Gastrocnemius medialis (tissue), 4 donors: ENCODE data around the gene ASB12. TPM values are rescaled to one million over a fixed set of nuclear protein-coding genes. Genes with fewer than 3 reads are reported as not detected.

Source experiments
- ATAC-seq, 2 donors: fragments of 150-250 bp; one replicate each; pipeline ENCODE4 v1.9.1; 2016
- DNase-seq, 2 donors: peaks; one replicate each; pipeline ENCODE4 v3.0.0-alpha.2; 2019
- H3K27ac ChIP-seq, 4 donors: fragments of 200-600 bp; sonication (generic); 1 replicate in 1 of 4; 2 replicates in 3 of 4; pipeline ENCODE4 v1.5.1; 2016 to 2018; ENCODE audit warnings: mild to moderate bottlenecking in 2 of 4, moderate library complexity in 1 of 4
- H3K27me3 ChIP-seq, 3 donors: fragments of 200-600 bp; sonication (generic) in 2 of 3; 1 replicate in 1 of 3; 2 replicates in 2 of 3; pipeline versions ENCODE4 v1.5.1 to v1.6.0; 2016 to 2019; ENCODE audit warnings: mild to moderate bottlenecking in 1 of 3, moderate library complexity in 1 of 3
- H3K36me3 ChIP-seq, 2 donors: fragments of 200-600 bp; sonication (generic) in 1 of 2; one replicate each; pipeline ENCODE4 v1.5.1; 2017 to 2018
- H3K4me1 ChIP-seq, 2 donors: fragments of 200-600 bp; sonication (generic) in 1 of 2; one replicate each; pipeline ENCODE4 v1.5.1; 2016 to 2017; ENCODE audit warnings: mild to moderate bottlenecking in 2 of 2
- H3K4me3 ChIP-seq, 4 donors: fragments of 200-600 bp; sonication (generic) in 3 of 4; 1 replicate in 1 of 4; 2 replicates in 3 of 4; pipeline ENCODE4 v1.5.1; 2016 to 2019; ENCODE audit warnings: mild to moderate bottlenecking in 2 of 4
- H3K9me3 ChIP-seq, 3 donors: fragments of 200-600 bp; sonication (generic) in 2 of 3; 1 replicate in 1 of 3; 2 replicates in 2 of 3; pipeline ENCODE4 v1.5.1; 2016 to 2019
- POLR2A ChIP-seq, 2 donors: fragments of 450-650 bp; IDR thresholded peaks; one replicate each; pipeline ENCODE4 v1.6.1; 2017; ENCODE audit warnings: antibody characterized with exemption in 2 of 2, mild to moderate bottlenecking in 2 of 2, moderate library complexity in 2 of 2
- in situ Hi-C, 4 donors: fragments of 200-750 bp; cut with MboI; loops; one replicate each; pipeline versions ENCODE4 v1.15.0 to v1.8.0; 2017; ENCODE audit warnings: low sequenced_read_pairs in 4 of 4
- intact Hi-C: fragments of 100-400 bp; cut with DNase I; formaldehyde crosslinking; loops from one replicate; pipeline ENCODE4 v1.15.1; 2023; ENCODE audit warnings: low total_unique reads
- total RNA-seq, 4 donors: library from RNA; depleted of rRNA; stranded (reverse); fragments of >200 nt; gene quantifications; one replicate each; pipeline versions ENCODE4 v1.1.0 to v1.2.3, GENCODE V29; 2016
- TF ChIP-seq, protein P1 (sequence below), 5 experiments: fragments of 450-650 bp in 3 of 5; fragments of 200-600 bp in 2 of 5; sonication (generic) in 2 of 5; IDR thresholded peaks in 4 of 5; conservative IDR thresholded peaks in 1 of 5; 1 replicate in 4 of 5; 2 replicates in 1 of 5; pipeline ENCODE4 v1.5.1; 2016 to 2019; ENCODE audit warnings: antibody characterized with exemption in 5 of 5, mild to moderate bottlenecking in 3 of 5, moderate library complexity in 3 of 5

The ASB12 gene
- total RNA-seq, 4 donors from 2014 or later: 11.4 to 35.9 (median 27.1) TPM

DNA sequence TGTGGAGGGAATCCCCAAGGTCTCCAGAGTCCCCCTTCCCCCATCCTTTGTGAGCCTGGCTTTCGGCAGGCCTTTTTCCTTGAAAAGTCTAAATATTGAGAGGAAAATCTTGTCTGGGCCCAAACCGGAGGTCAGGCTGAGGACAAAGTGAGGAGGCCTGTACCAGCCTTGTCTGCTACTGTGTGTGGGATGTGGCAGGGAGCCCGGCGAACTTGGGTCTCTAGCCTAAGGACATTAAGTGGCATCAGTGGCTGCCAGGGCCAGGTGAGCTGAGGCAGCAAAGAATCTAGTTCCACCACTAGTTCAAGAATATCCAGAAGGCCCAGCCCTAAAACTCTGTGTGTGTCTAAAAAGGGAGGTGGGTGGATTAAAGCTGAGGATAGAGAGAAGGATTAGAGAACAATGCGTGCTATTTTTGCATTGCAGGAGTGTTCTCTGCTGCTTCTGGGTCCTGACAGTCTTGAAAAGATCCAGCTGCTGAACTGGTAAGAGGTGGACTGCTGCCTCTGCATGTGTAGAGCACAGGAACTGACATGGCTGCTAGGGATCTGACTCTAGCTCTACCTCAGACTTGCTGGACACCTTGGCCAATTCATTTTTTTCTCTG is 23.7 kb downstream of the ASB12 start:
- no peak for TF ChIP-seq POLR2A (IDR thresholded peaks at IDR 0.05)
- TF ChIP-seq, protein P1, sequence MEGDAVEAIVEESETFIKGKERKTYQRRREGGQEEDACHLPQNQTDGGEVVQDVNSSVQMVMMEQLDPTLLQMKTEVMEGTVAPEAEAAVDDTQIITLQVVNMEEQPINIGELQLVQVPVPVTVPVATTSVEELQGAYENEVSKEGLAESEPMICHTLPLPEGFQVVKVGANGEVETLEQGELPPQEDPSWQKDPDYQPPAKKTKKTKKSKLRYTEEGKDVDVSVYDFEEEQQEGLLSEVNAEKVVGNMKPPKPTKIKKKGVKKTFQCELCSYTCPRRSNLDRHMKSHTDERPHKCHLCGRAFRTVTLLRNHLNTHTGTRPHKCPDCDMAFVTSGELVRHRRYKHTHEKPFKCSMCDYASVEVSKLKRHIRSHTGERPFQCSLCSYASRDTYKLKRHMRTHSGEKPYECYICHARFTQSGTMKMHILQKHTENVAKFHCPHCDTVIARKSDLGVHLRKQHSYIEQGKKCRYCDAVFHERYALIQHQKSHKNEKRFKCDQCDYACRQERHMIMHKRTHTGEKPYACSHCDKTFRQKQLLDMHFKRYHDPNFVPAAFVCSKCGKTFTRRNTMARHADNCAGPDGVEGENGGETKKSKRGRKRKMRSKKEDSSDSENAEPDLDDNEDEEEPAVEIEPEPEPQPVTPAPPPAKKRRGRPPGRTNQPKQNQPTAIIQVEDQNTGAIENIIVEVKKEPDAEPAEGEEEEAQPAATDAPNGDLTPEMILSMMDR (IDR thresholded peaks at IDR 0.05 in 4 of 5, conservative IDR thresholded peaks at IDR 0.05 in 1 of 5): no peak
- H3K27me3 ChIP-seq: no peaks in the 10 kb centered on the region
- no peaks in the 10 kb centered on the region for H3K36me3 ChIP-seq
- ATAC-seq (no peak), DNase-seq (peak in 1 of 2 donors; percentile 23)
- H3K4me3 ChIP-seq: peak overlapping the region; percentile 60 to 66 (median 64)
- intact Hi-C loops: loop anchor here (10.0 kb wide), 4 partner anchors 112 to 1328 kb away; partner anchors contain the start of genes LAS1L and MTMR8
- peak overlapping the region; percentile 79 to 96 (median 90) for H3K27ac ChIP-seq
- peaks cover 21 to 27% of the 10 kb centered on the region in 2 donors for H3K4me1 ChIP-seq
- H3K9me3 ChIP-seq: no peaks in the 10 kb centered on the region
- in situ Hi-C loops: loop anchor here in 2 of 4 donors (25.0 kb wide), 1 partner anchor 444 kb away; a partner anchor contains a TSS

DNA sequence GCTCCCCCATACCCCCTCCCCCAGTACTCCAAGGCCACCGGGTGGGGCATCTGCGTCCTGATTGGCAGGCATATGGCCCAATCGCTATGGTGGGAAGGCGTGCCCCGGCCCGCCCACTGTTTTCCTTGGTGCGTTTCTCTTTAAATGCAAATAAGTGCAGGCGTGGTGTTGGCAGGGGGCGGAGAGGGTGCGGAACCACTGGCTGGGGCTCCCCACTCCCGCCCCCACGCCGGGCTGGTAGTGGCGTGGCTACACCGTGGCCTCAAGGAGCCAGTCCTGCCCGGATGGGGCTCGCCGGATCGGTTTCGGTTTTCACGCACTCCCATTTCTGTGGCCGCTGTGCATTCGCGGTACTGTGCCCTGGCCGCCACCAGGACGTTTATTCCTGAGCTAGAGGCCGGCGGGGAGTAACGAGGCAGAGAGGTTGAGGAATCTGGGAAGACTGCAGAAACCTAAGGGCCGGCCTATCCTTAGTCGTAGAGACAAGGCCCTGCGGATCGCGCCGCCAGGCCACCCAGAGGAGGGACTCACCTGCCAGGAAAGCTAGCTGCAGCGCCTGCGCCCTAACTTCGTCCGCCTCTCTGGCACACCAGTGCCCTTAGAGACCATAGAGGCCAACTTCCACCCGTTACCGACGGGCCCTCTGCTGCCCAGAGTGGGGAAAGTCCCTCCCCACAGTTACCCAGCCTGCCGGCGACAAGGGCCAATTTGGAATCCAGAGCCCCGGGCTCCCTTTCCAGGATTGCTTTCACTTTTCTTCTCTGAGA is 24.5 kb downstream of the ASB12 start:
- Histone ChIP-seq H3K36me3 (no peaks in the 10 kb centered on the region), H3K9me3 (no peaks in the 10 kb centered on the region), H3K27me3 (no peaks in the 10 kb centered on the region), H3K4me3 (peak overlapping the region; percentile 60 to 66 (median 64)), H3K4me1 (peaks cover 21 to 27% of the 10 kb centered on the region in 2 donors), H3K27ac (peak overlapping the region; percentile 79 to 96 (median 90))
- DNase-seq (peak; percentile 92 to 96), ATAC-seq (peak; percentile 79 to 82)
- TF ChIP-seq, protein P1 (IDR thresholded peaks at IDR 0.05 in 4 of 5, conservative IDR thresholded peaks at IDR 0.05 in 1 of 5): peak in 1 of 5 experiments; percentile 19
- TF ChIP-seq POLR2A (IDR thresholded peaks at IDR 0.05): peak; percentile 69 to 81
- in situ Hi-C loops (loop anchor here in 2 of 4 donors (25.0 kb wide), 1 partner anchor 444 kb away; a partner anchor contains a TSS), intact Hi-C loops (loop anchor here (1.0 to 10.0 kb wide), 5 partner anchors 24 to 1329 kb away; partner anchors contain the start of genes ASB12, LAS1L and MTMR8)

GRCh38 chrX:64205441-64205734 is 25.0 kb downstream of the ASB12 start, which contains the start of gene AMER1:
Gene AMER1, minus strand, starts transcription at chrX:64205708. Its CDS starts 12,422 bp downstream, at chrX:64193286.
- peaks cover 21 to 27% of the 10 kb centered on the region in 2 donors for H3K4me1 ChIP-seq
- H3K27me3 ChIP-seq: no peaks in the 10 kb centered on the region
- ATAC-seq (peak; percentile 66), DNase-seq (no peak)
- H3K27ac ChIP-seq: peak within 1 kb of the TSS; percentile 79 to 96 (median 90)
- in situ Hi-C loops (loop anchor here in 2 of 4 donors (25.0 kb wide), 1 partner anchor 443 kb away; a partner anchor contains a TSS), intact Hi-C loops (loop anchor here (1.0 to 10.0 kb wide), 5 partner anchors 25 to 1329 kb away; partner anchors contain the start of genes ASB12, LAS1L and MTMR8)
- H3K36me3 ChIP-seq: no peaks in the 10 kb centered on the region
- H3K9me3 ChIP-seq: no peaks in the 10 kb centered on the region
- peak in 1 of 2 donors; percentile 71 for TF ChIP-seq POLR2A (IDR thresholded peaks at IDR 0.05)
- TF ChIP-seq, protein P1 (IDR thresholded peaks at IDR 0.05 in 4 of 5, conservative IDR thresholded peaks at IDR 0.05 in 1 of 5): no peak
- peak within 1 kb of the TSS; percentile 60 to 66 (median 64) for H3K4me3 ChIP-seq

DNA sequence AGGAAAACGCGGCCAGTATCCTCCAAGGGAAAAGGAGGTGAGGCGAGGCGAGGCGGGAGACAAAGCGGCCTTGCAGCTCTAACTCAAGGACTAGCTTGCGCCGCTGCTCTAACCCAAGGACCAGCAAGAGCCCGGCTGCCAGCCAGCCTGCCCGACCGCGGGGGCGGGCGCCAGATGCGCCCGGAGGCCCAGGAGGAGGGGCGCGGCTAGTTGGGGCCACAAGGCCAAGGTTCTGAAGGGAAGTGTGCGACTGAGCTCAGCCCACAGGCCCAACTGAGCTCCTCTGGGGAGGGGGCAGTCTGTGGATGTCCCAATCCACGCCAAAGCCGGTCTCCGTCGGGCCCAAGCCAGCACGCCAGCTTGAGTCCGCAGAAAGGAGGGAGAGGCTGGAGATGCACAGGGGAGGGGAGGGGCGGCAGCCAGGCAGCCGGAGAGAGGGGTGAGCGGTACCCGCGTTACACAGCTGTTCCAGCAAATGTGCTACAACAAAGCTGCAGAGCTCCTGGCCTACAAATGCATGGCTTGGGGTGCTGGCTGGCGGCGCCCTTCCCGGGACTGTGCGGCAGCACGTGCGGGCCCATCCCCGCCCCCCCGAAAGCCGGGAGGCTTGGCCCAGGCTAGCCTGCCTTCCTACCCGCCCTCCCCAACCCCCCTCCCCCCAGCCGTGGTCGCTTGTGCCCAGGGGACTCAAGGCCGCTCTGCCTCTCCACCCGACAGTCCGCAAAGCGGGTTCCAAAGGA is 25.5 kb downstream of the ASB12 start:
- TF ChIP-seq POLR2A (IDR thresholded peaks at IDR 0.05): no peak
- TF ChIP-seq, protein P1 (IDR thresholded peaks at IDR 0.05 in 4 of 5, conservative IDR thresholded peaks at IDR 0.05 in 1 of 5): no peak
- DNase-seq: peak; percentile 6 to 26
- Histone ChIP-seq H3K4me3 (peak overlapping the region; percentile 60 to 66 (median 64)), H3K27ac (peak overlapping the region; percentile 79 to 96 (median 90)), H3K36me3 (no peaks in the 10 kb centered on the region), H3K27me3 (no peaks in the 10 kb centered on the region), H3K9me3 (no peaks in the 10 kb centered on the region), H3K4me1 (peaks cover 21 to 27% of the 10 kb centered on the region in 2 donors)
- in situ Hi-C loops: loop anchor here in 2 of 4 donors (25.0 kb wide), 1 partner anchor 443 kb away; a partner anchor contains a TSS
- intact Hi-C loops: loop anchor here (1.0 to 10.0 kb wide), 5 partner anchors 25 to 1330 kb away; partner anchors contain the start of genes ASB12, LAS1L and MTMR8
- peak; percentile 27 to 32 for ATAC-seq
